GM18951 (cell line): ENCODE results near the gene MYNN.

Experiments used
- POLR2A ChIP-seq: IDR thresholded peaks from 4 replicates; pipeline ENCODE4 v1.6.1; 2011; ENCODE audit warnings: mild to moderate bottlenecking; ENCODE audit not compliant: insufficient read length, insufficient read depth; ENCODE audit errors: extremely low read depth
- in situ Hi-C: fragments of 300-500 bp; cut with MboI; formaldehyde crosslinking; loops from one replicate; pipeline ENCODE4 v1.12.0; 2022; ENCODE audit warnings: low sequenced_read_pairs, mixed read lengths, inconsistent platforms; ENCODE audit not compliant: unreplicated experiment

MYNN gene

GRCh38 chr3:169764312-169764881 lies 8.8 kb upstream of the MYNN start:
- in situ Hi-C loops = no loop called here
- no peak for TF ChIP-seq POLR2A

- peak; percentile 87 for TF ChIP-seq POLR2A
- in situ Hi-C loops = no loop called here
Measured at GRCh38 chr3:169764882-169765612, 8.1 kb upstream of the MYNN start, which contains the start of gene TERC. TERC (minus strand) TSS chr3:169765060.

- in situ Hi-C loops = no loop called here
Measured at GRCh38 chr3:169769287-169770181, 3.7 kb upstream of the MYNN start, which contains the start of gene ACTRT3. ACTRT3 (minus strand) TSS chr3:169769561; CDS start chr3:169769520, 41 bp downstream.

GRCh38 chr3:169771497-169772304 lies 1.5 kb upstream of the MYNN start:
- in situ Hi-C loops = no loop called here
- TF ChIP-seq POLR2A = no peak

More at GRCh38 chr3:169769287-169770181, 3.7 kb upstream of the MYNN start, which contains the start of gene ACTRT3:
- TF ChIP-seq POLR2A = peak; percentile 46

- no peak for TF ChIP-seq POLR2A
- in situ Hi-C loops = no loop called here
Measured at GRCh38 chr3:169772305-169772896, 795 bp upstream of the MYNN start.

GRCh38 chr3:169774186-169774585 lies 990 bp downstream of the MYNN start:
- in situ Hi-C loops = no loop called here
- no peak for TF ChIP-seq POLR2A

- TF ChIP-seq POLR2A = no peak
- in situ Hi-C loops = no loop called here
Measured at GRCh38 chr3:169777822-169778221, 4.6 kb downstream of the MYNN start.

- in situ Hi-C loops = no loop called here
- TF ChIP-seq POLR2A = no peak
Measured at GRCh38 chr3:169780742-169781141, 7.5 kb downstream of the MYNN start.

GRCh38 chr3:169781209-169781855 lies 8.1 kb downstream of the MYNN start:
- no peak for TF ChIP-seq POLR2A
- in situ Hi-C loops = no loop called here

GRCh38 chr3:169787120-169787519 lies 13.9 kb downstream of the MYNN start:
- TF ChIP-seq POLR2A = no peak
- in situ Hi-C loops = no loop called here

- in situ Hi-C loops = no loop called here
- no peak for TF ChIP-seq POLR2A
Measured at GRCh38 chr3:169787791-169788190, 14.6 kb downstream of the MYNN start.

GRCh38 chr3:169790219-169790618 lies 17.0 kb downstream of the MYNN start:
- in situ Hi-C loops = no loop called here
- no peak for TF ChIP-seq POLR2A
